Activated T-cell treated with anti-CD3 and anti-CD28 coated beads, Interleukin-2, amount 50 U/mL, for 4 hours (primary cell): ENCODE results near the gene KLHL17. TPM values are rescaled to one million over a fixed set of nuclear protein-coding genes. Genes with fewer than 3 reads are reported as not detected.

ENCODE experiments used
- ATAC-seq, 2 donors: fragments of 200-7000 bp; cut with Tn5 transposase; one replicate each; pipeline ENCODE4 v1.10.0; 2021
- DNase-seq: peaks from one replicate; pipeline ENCODE4 v3.0.0-alpha.2; 2020
- H3K27me3 Mint-ChIP-seq: one replicate; pipeline ENCODE4 v1.8.0; 2021; ENCODE audit warnings: low read depth, mixed read lengths
- H3K36me3 Mint-ChIP-seq: one replicate; pipeline ENCODE4 v1.8.0; 2022; ENCODE audit warnings: mixed read lengths; ENCODE audit not compliant: insufficient read depth
- H3K4me1 Mint-ChIP-seq: one replicate; pipeline ENCODE4 v1.8.0; 2021; ENCODE audit warnings: low read depth, mixed read lengths
- H3K4me3 Mint-ChIP-seq: one replicate; pipeline ENCODE4 v1.8.0; 2021; ENCODE audit warnings: mild to moderate bottlenecking, moderate library complexity, mixed read lengths
- H3K9me3 Mint-ChIP-seq: one replicate; pipeline ENCODE4 v1.8.0; 2021; ENCODE audit warnings: mixed read lengths
- total RNA-seq, 3 donors: library from RNA; stranded (reverse); gene quantifications; one replicate each; pipeline ENCODE4 v1.2.1, GENCODE V29; 2021

Gene KLHL17
- 10 to 100 TPM; 32.1 to 36.6 (median 34.3) TPM for total RNA-seq

- no peaks in the 10 kb centered on the region for H3K9me3 Mint-ChIP-seq
- H3K4me3 Mint-ChIP-seq = peak within 1 kb of the TSS; percentile 98
- H3K27me3 Mint-ChIP-seq = no peaks in the 10 kb centered on the region
- H3K36me3 Mint-ChIP-seq = peaks cover 11% of the 10 kb centered on the region
- DNase-seq (peak; percentile 75), ATAC-seq (peak; percentile 70 to 77)
- H3K4me1 Mint-ChIP-seq = peaks cover 22% of the 10 kb centered on the region
Observed at GRCh38 chr1:960363-961131, at the start of gene KLHL17. KLHL17 (plus strand) TSS chr1:960584; CDS start chr1:960694, 110 bp downstream.

- Mint-ChIP-seq H3K9me3 (no peaks in the 10 kb centered on the region), H3K27me3 (peaks cover 45% of the 10 kb centered on the region), H3K4me3 (no peak overlapping the region), H3K4me1 (peaks cover 4% of the 10 kb centered on the region), H3K36me3 (no peaks in the 10 kb centered on the region)
- DNase-seq = no peak
- ATAC-seq = peak; percentile 56 to 59
Observed at GRCh38 chr1:910881-911721, 49.3 kb upstream of the KLHL17 start.

GRCh38 chr1:911875-912739 is 48.3 kb upstream of the KLHL17 start:
- Mint-ChIP-seq H3K36me3 (no peaks in the 10 kb centered on the region), H3K4me3 (no peak overlapping the region), H3K27me3 (peaks cover 38% of the 10 kb centered on the region), H3K4me1 (peaks cover 4% of the 10 kb centered on the region), H3K9me3 (no peaks in the 10 kb centered on the region)
- no peak for DNase-seq
- ATAC-seq = no peak

GRCh38 chr1:912740-913301 is 47.6 kb upstream of the KLHL17 start:
- DNase-seq (peak; percentile 3), ATAC-seq (peak; percentile 53 to 55)
- Mint-ChIP-seq H3K4me1 (peaks cover 4% of the 10 kb centered on the region), H3K9me3 (no peaks in the 10 kb centered on the region), H3K27me3 (peaks cover 36% of the 10 kb centered on the region), H3K36me3 (no peaks in the 10 kb centered on the region), H3K4me3 (no peak overlapping the region)

DNA sequence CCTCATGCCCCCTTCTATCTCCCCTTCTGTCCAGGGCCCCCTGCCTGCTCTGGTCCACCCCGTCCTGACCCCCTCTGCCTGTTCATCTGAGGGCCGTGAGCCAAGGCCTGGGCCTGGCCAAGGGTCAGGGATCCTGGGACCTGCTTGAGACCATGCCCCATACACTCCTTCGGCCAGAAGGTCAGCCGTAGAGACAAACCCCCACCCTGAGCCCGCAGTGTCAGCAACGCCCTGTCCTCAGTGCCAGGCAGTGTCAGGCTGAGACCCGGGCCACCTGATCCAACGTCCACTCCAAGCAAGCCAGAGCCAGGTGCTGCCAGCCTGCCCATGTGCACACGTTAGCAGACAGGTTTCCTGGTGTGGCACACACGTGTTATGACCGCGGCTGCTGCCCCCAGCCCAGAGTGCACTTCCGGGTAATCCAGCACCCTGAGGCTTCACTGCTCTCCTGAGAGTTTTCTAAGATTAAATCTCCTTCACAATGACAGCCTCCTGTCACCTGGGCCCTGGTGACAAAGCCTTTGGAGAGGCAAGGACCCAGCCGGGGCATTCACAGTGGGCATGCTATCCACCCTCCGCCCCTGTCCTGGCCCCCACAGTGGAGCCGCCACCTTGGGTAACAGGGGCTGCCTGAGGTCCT is 46.8 kb upstream of the KLHL17 start:
- Mint-ChIP-seq H3K27me3 (peaks cover 38% of the 10 kb centered on the region), H3K9me3 (no peaks in the 10 kb centered on the region), H3K4me1 (peaks cover 4% of the 10 kb centered on the region), H3K4me3 (no peak overlapping the region), H3K36me3 (no peaks in the 10 kb centered on the region)
- ATAC-seq (no peak), DNase-seq (no peak)

DNA sequence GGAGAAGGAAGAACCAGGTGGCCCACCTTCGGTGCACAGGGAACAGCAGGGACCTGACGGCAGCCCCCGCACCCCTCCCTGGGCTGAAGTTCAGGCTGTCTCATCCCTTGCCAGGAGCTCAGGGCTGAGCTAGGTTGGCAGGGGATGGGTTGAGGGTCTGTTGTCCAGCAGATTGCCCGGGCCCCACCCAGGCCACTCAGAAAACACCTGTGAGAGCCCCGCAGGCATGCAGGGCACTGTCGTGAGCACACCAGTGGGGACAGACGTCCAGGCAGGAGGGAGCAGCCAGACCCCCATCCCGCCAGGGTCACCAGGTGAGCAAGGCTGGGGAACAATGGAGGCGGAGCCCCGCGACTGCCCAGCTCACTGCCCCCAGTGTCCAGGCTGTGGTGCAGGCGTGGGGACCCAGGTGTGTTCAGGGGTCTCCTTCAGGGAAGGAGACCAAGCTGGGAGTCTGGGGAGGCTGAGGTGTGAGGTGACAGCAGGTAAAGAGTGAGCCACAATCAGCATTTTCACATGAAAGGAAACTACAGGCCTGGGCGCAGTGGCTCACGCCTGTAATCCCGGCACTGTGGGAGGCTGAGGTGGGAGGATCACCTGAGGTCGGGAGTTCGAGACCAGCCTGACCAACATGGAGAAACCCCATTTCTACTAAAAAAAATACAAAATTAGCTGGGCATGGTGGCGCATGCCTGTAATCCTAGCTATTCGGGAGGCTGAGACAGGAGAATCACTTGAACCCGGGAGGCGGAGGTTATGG is 46.1 kb upstream of the KLHL17 start:
- Mint-ChIP-seq H3K36me3 (no peaks in the 10 kb centered on the region), H3K4me1 (peaks cover 4% of the 10 kb centered on the region), H3K9me3 (no peaks in the 10 kb centered on the region), H3K4me3 (no peak overlapping the region), H3K27me3 (peaks cover 40% of the 10 kb centered on the region)
- DNase-seq = no peak
- no peak for ATAC-seq

DNA sequence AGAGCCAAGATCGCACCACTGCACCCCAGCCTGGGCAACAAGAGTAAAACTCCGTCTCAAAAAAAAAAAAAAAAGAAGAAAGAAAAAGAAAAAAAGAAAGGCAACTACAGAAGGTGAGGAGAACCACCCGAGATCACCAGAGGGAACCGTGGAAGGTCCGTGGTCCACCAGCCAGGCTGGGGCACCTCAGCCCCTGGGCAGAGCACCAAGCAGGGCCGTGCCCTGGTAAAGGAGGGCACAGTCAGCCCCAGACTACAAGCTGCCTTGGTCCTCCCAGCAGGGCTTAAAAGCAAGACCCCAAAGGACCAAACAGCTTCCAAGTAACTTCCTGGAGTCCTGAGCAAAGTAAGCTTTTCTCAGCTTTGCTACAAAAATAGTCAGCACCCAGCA is 45.5 kb upstream of the KLHL17 start:
- H3K9me3 Mint-ChIP-seq = no peaks in the 10 kb centered on the region
- peaks cover 41% of the 10 kb centered on the region for H3K27me3 Mint-ChIP-seq
- DNase-seq (no peak), ATAC-seq (no peak)
- peaks cover 4% of the 10 kb centered on the region for H3K4me1 Mint-ChIP-seq
- no peak overlapping the region for H3K4me3 Mint-ChIP-seq
- no peaks in the 10 kb centered on the region for H3K36me3 Mint-ChIP-seq

GRCh38 chr1:915295-916172 is 44.9 kb upstream of the KLHL17 start:
- DNase-seq = no peak
- no peaks in the 10 kb centered on the region for H3K36me3 Mint-ChIP-seq
- H3K4me3 Mint-ChIP-seq = no peak overlapping the region
- H3K4me1 Mint-ChIP-seq = peaks cover 7% of the 10 kb centered on the region
- H3K27me3 Mint-ChIP-seq = peaks cover 46% of the 10 kb centered on the region
- no peak for ATAC-seq
- no peaks in the 10 kb centered on the region for H3K9me3 Mint-ChIP-seq

DNA sequence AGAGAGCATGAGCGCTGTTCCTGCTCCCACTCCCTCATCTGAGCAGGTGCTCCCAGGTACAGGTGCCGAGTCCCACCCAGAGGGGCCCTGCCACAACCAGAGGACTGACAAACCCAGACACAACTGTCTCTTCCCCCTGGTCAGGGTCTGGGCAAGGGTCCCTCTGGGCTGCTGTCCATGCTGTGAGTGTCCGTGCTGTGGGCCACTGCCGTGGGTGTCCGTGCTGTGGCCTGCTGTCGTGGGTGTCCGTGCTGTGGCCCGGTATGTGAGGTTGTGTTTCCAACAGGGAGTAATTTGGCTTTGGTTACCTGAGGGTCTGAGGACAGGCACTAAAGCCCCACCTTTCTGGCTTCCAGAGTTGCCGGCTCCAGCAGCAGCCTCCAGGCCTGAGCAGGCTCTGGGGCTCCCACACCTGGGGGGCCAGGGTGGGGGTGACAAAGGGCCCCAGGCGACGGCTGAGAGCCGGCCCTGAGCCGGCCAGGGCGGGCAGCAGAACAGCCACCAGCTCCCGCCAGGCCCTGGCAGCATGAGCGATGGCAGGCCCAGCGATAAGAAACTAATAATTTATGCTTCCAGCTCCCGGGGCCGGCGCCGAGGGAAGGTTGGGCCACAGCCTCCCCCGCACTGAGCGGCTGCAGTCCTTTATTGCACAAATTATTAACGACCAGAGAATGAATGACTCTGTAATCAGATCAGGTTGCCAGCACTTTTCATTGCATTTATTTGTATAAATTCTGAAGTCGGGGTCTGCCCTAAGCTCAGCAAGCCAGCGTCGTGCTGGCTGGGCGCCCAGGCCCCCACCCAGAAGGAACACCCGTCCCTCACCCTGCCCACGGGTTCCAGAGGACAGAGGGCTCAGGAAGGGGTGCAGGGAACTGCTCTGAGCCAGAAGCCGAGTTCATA is 44.0 kb upstream of the KLHL17 start:
- no peak overlapping the region for H3K4me3 Mint-ChIP-seq
- H3K36me3 Mint-ChIP-seq = no peaks in the 10 kb centered on the region
- ATAC-seq (no peak), DNase-seq (no peak)
- peaks cover 11% of the 10 kb centered on the region for H3K4me1 Mint-ChIP-seq
- H3K9me3 Mint-ChIP-seq = no peaks in the 10 kb centered on the region
- H3K27me3 Mint-ChIP-seq = peaks cover 43% of the 10 kb centered on the region

GRCh38 chr1:917076-917459 is 43.3 kb upstream of the KLHL17 start:
- DNase-seq (no peak), ATAC-seq (no peak)
- no peak overlapping the region for H3K4me3 Mint-ChIP-seq
- H3K36me3 Mint-ChIP-seq = no peaks in the 10 kb centered on the region
- H3K9me3 Mint-ChIP-seq = no peaks in the 10 kb centered on the region
- H3K27me3 Mint-ChIP-seq = peaks cover 47% of the 10 kb centered on the region
- H3K4me1 Mint-ChIP-seq = peaks cover 13% of the 10 kb centered on the region

- Mint-ChIP-seq H3K36me3 (no peaks in the 10 kb centered on the region), H3K27me3 (peaks cover 47% of the 10 kb centered on the region), H3K4me3 (no peak overlapping the region), H3K9me3 (no peaks in the 10 kb centered on the region), H3K4me1 (peaks cover 13% of the 10 kb centered on the region)
- ATAC-seq = no peak
- no peak for DNase-seq
Observed at GRCh38 chr1:917466-918091, 42.8 kb upstream of the KLHL17 start.
